ENCODE results near the gene TFDP2.
"Not testable (repeated sequence)": the region's sequence is repeated elsewhere in the genome, so short reads cannot be mapped to it uniquely, and the experiment has no call there.

TFDP2 gene

GRCh38 chr3:141915016-141915415, 234.3 kb downstream of the TFDP2 start:
- DNase-seq, result no peak

GRCh38 chr3:141914311-141914710, 235.0 kb downstream of the TFDP2 start:
- DNase-seq, result no peak

GRCh38 chr3:141913150-141913811, 236.1 kb downstream of the TFDP2 start:
- no peak for DNase-seq

- DNase-seq, result not testable (repeated sequence)
Measured at GRCh38 chr3:141909986-141910385, 239.4 kb downstream of the TFDP2 start.

GRCh38 chr3:141909408-141909807, 239.9 kb downstream of the TFDP2 start:
- DNase-seq, result no peak

- no peak for DNase-seq
Measured at GRCh38 chr3:141905129-141905528, 244.2 kb downstream of the TFDP2 start.

- DNase-seq, result no peak
Measured at GRCh38 chr3:141904203-141904602, 245.1 kb downstream of the TFDP2 start.

- DNase-seq, result no peak
Measured at GRCh38 chr3:141901914-141902313, 247.4 kb downstream of the TFDP2 start.

GRCh38 chr3:141900343-141900742, 249.0 kb downstream of the TFDP2 start:
- no peak for DNase-seq

- DNase-seq, result no peak
Measured at GRCh38 chr3:141898908-141899307, 250.4 kb downstream of the TFDP2 start.

- DNase-seq, result no peak
Measured at GRCh38 chr3:141895731-141896130, 253.6 kb downstream of the TFDP2 start.

- no peak for DNase-seq
Measured at GRCh38 chr3:141894524-141895176, 254.7 kb downstream of the TFDP2 start.

Measured in left hindlimb (tissue), 1 donor.